GM20000 (cell line): ENCODE results near the gene SCN4A.
A peak's percentile ranks its signal among the peaks of the same experiment; 100 is the strongest.

Experiments used
- DNase-seq: peaks from one replicate; pipeline ENCODE4 v3.0.0; 2012; ENCODE audit warnings: low spot score
- CTCF ChIP-seq: IDR thresholded peaks from 2 replicates; pipeline ENCODE4 v1.5.1; 2012; ENCODE audit warnings: mild to moderate bottlenecking, control low read depth; ENCODE audit errors: extremely low read depth, missing control alignments

SCN4A gene

GRCh38 chr17:63956296-63956920 lies 16.3 kb downstream of the SCN4A start:
- no peak for TF ChIP-seq CTCF
- DNase-seq: no peak

- no peak for DNase-seq
- no peak for TF ChIP-seq CTCF
Observed at GRCh38 chr17:63955791-63956190, 16.9 kb downstream of the SCN4A start.

GRCh38 chr17:63955232-63955631 lies 17.5 kb downstream of the SCN4A start:
- DNase-seq: no peak

GRCh38 chr17:63954402-63955063 lies 18.2 kb downstream of the SCN4A start:
- DNase-seq: peak; percentile 47
- TF ChIP-seq CTCF: no peak

More at GRCh38 chr17:63955232-63955631, 17.5 kb downstream of the SCN4A start:
- no peak for TF ChIP-seq CTCF

GRCh38 chr17:63950940-63951907 lies 21.5 kb downstream of the SCN4A start:
- peak; percentile 70 for DNase-seq
- peak; percentile 53 for TF ChIP-seq CTCF

- DNase-seq: no peak
- no peak for TF ChIP-seq CTCF
Observed at GRCh38 chr17:63949576-63950250, 23.0 kb downstream of the SCN4A start.

GRCh38 chr17:63948521-63948920 lies 24.2 kb downstream of the SCN4A start:
- no peak for TF ChIP-seq CTCF
- no peak for DNase-seq
